ENCODE data around the gene SLC25A41. TPM values are rescaled to one million over a fixed set of nuclear protein-coding genes. Genes with fewer than 3 reads are reported as not detected.

SLC25A41 gene
- total and polyA plus RNA-seq, 2 of the 13 experiments (the other 11 are each of a cell fraction or from before 2014, with no cell fraction given) = 0.33 to 0.95 TPM

GRCh38 chr19:6464070-6464873, 30.7 kb upstream of the SLC25A41 start, which contains the start of gene CRB3 (continued):
- no peak for TF ChIP-seq BORCS8-MEF2B (CRISPR knock-in tag; IDR thresholded peaks at IDR 0.05)
- 0 out of 2 replicates have a peak, but pooled peaks have one; percentile 55 for TF ChIP-seq NCOA1 (CRISPR knock-in tag; IDR thresholded peaks at IDR 0.05)
- TF ChIP-seq, protein P1, sequence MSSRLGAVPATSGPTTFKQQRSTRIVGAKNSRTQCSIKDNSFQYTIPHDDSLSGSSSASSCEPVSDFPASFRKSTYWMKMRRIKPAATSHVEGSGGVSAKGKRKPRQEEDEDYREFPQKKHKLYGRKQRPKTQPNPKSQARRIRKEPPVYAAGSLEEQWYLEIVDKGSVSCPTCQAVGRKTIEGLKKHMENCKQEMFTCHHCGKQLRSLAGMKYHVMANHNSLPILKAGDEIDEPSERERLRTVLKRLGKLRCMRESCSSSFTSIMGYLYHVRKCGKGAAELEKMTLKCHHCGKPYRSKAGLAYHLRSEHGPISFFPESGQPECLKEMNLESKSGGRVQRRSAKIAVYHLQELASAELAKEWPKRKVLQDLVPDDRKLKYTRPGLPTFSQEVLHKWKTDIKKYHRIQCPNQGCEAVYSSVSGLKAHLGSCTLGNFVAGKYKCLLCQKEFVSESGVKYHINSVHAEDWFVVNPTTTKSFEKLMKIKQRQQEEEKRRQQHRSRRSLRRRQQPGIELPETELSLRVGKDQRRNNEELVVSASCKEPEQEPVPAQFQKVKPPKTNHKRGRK (CRISPR knock-in tag; IDR thresholded peaks at IDR 0.05) = no peak
- peak; percentile 55; the same call in 1 of the 2 replicates for TF ChIP-seq ESRRA (CRISPR knock-in tag; IDR thresholded peaks at IDR 0.05; ENCODE audit: low read depth)
- peak; percentile 46; the same call in 1 of the 2 replicates for TF ChIP-seq DMAP1 (CRISPR knock-in tag; IDR thresholded peaks at IDR 0.05)
- TF ChIP-seq POLR2A (IDR thresholded peaks at IDR 0.05; ENCODE audit: insufficient read depth in 1 of 2, low read depth in 2 of 2, low read length in 2 of 2) = peak in 1 of 2 experiments; percentile 81
- no peak for TF ChIP-seq WIZ (CRISPR knock-in tag; IDR thresholded peaks at IDR 0.05)
- no peak for TF ChIP-seq ZSCAN9 (CRISPR knock-in tag; IDR thresholded peaks at IDR 0.05; ENCODE audit: borderline replicate concordance)
- TF ChIP-seq MXI1 (IDR thresholded peaks at IDR 0.05; ENCODE audit: borderline replicate concordance, low read depth, low read length) = peak; percentile 2; the same call in 1 of the 3 replicates
- TF ChIP-seq GABPA (IDR thresholded peaks at IDR 0.05; ENCODE audit: low read depth, low read length) = peak; percentile 47
- peak; percentile 79 for TF ChIP-seq GABPA (CRISPR knock-in tag; IDR thresholded peaks at IDR 0.05; ENCODE audit: low read depth)
- TF ChIP-seq NR1H2 (CRISPR knock-in tag; IDR thresholded peaks at IDR 0.05; ENCODE audit: borderline replicate concordance, low read depth) = no peak
- TF ChIP-seq ZNF556 (CRISPR knock-in tag; IDR thresholded peaks at IDR 0.05; ENCODE audit: borderline replicate concordance) = no peak
- TF ChIP-seq ZFP62 (CRISPR knock-in tag; IDR thresholded peaks at IDR 0.05) = no peak
- TF ChIP-seq ZNF883 (CRISPR knock-in tag; IDR thresholded peaks at IDR 0.05; ENCODE audit: not compliant biosample characterization) = no peak
- no peak for TF ChIP-seq RFX5 (IDR thresholded peaks at IDR 0.05; ENCODE audit: low read depth, low read length)
- TF ChIP-seq SMAD1 (CRISPR knock-in tag; IDR thresholded peaks at IDR 0.05; ENCODE audit: borderline replicate concordance, low read depth) = peak; percentile 40; the same call in 1 of the 2 replicates
- TF ChIP-seq ZNF607 (CRISPR knock-in tag; IDR thresholded peaks at IDR 0.05; ENCODE audit: borderline replicate concordance) = peak; percentile 15; the same call in 1 of the 2 replicates
- TF ChIP-seq NR2F2 (IDR thresholded peaks at IDR 0.05; ENCODE audit: borderline replicate concordance, low read depth) = no peak
- TF ChIP-seq ZNF563 (CRISPR knock-in tag; IDR thresholded peaks at IDR 0.05) = 0 out of 2 replicates have a peak, but pooled peaks have one; percentile 41
- TF ChIP-seq, protein P2, sequence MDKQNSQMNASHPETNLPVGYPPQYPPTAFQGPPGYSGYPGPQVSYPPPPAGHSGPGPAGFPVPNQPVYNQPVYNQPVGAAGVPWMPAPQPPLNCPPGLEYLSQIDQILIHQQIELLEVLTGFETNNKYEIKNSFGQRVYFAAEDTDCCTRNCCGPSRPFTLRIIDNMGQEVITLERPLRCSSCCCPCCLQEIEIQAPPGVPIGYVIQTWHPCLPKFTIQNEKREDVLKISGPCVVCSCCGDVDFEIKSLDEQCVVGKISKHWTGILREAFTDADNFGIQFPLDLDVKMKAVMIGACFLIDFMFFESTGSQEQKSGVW (CRISPR knock-in tag; IDR thresholded peaks at IDR 0.05; ENCODE audit: borderline replicate concordance) = no peak
- TF ChIP-seq, protein P3, sequence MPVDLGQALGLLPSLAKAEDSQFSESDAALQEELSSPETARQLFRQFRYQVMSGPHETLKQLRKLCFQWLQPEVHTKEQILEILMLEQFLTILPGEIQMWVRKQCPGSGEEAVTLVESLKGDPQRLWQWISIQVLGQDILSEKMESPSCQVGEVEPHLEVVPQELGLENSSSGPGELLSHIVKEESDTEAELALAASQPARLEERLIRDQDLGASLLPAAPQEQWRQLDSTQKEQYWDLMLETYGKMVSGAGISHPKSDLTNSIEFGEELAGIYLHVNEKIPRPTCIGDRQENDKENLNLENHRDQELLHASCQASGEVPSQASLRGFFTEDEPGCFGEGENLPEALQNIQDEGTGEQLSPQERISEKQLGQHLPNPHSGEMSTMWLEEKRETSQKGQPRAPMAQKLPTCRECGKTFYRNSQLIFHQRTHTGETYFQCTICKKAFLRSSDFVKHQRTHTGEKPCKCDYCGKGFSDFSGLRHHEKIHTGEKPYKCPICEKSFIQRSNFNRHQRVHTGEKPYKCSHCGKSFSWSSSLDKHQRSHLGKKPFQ (CRISPR knock-in tag; IDR thresholded peaks at IDR 0.05; ENCODE audit: insufficient replicate concordance) = peak; percentile 74
- TF ChIP-seq ZNF567 (CRISPR knock-in tag; IDR thresholded peaks at IDR 0.05; ENCODE audit: borderline replicate concordance) = 0 out of 2 replicates have a peak, but pooled peaks have one; percentile 49
- TF ChIP-seq IRF9 (CRISPR knock-in tag; IDR thresholded peaks at IDR 0.05; ENCODE audit: borderline replicate concordance) = peak; percentile 42; the same call in 1 of the 2 replicates
- no peak for TF ChIP-seq MAFF (IDR thresholded peaks at IDR 0.05; ENCODE audit: low read depth, low read length)

Data from HepG2 (cell line).